Measurements from ENCODE around the gene SIGLEC12.

Gene SIGLEC12

DNA sequence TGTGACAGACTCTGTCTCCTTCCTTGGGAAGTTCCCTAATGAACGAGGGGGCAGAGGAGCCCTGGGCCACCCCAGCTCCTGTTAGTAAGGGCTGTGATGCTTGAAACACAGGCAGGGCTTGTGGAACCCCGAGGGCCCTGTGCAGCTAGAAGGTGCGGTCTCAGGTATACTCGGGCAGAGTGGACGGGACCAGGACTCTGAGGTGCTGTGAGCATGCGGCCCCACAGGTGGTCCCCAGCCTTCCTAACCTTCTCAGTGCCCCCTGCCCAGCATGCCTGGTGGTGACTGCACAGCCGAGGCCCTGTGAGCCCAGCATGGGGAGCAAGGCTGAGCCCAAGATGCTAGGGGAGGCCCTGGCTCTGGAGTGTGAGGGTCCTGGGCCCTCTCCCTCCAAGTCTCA lies 39.3 kb downstream of the SIGLEC12 start:
- in situ Hi-C loops (cut with MboI; ENCODE audit: low sequenced_read_pairs, unreplicated experiment): no loop called here
- TF ChIP-seq CTCF (IDR thresholded peaks at IDR 0.05; ENCODE audit: borderline replicate concordance, control extremely low read depth, extremely low read depth, insufficient read depth, missing control alignments): no peak
- no peak for DNase-seq (ENCODE audit: low spot score)

- in situ Hi-C loops (cut with MboI; ENCODE audit: low sequenced_read_pairs, unreplicated experiment): no loop called here
- DNase-seq (ENCODE audit: low spot score): no peak
- TF ChIP-seq CTCF (IDR thresholded peaks at IDR 0.05; ENCODE audit: borderline replicate concordance, control extremely low read depth, extremely low read depth, insufficient read depth, missing control alignments): no peak
Measured at GRCh38 chr19:51461723-51462161, 39.9 kb downstream of the SIGLEC12 start.

- no peak for DNase-seq (ENCODE audit: low spot score)
- in situ Hi-C loops (cut with MboI; ENCODE audit: low sequenced_read_pairs, unreplicated experiment): no loop called here
- no peak for TF ChIP-seq CTCF (IDR thresholded peaks at IDR 0.05; ENCODE audit: borderline replicate concordance, control extremely low read depth, extremely low read depth, insufficient read depth, missing control alignments)
Measured at GRCh38 chr19:51460164-51460992, 41.2 kb downstream of the SIGLEC12 start.

DNA sequence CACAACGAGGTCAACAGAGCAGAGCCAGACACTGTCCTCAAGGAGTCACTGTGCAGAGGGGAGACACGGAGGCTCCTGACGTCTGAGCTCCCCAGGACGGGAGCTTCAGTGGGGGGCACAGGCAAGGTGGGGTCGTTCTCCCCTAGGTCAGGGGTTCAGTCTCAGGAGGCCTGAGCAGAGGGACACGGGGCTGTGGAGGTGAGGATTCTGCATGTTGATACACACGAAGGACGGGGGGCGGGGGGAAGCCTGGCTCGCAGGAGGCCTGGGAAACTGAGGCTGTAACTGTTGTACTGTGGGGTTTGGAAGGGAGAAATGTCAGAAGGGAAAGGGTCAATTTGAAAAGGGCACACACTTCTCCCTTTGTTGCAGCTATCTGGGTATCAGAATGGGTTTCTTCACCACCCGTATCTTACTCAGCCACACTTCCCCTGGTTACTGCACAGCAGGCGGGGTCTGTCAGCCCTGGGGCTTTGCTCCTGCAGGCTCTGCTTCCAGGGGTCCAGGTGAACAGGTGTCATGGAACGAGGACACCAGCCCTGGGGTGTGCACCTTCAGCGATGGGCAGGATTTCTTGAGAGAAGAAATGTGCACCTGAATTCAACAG lies 42.6 kb downstream of the SIGLEC12 start:
- in situ Hi-C loops (cut with MboI; ENCODE audit: low sequenced_read_pairs, unreplicated experiment): no loop called here
- no peak for DNase-seq (ENCODE audit: low spot score)

GRCh38 chr19:51458051-51458645 lies 43.5 kb downstream of the SIGLEC12 start, which contains the start of gene SIGLEC8:
Gene SIGLEC8 (minus strand): TSS chr19:51458454. CDS start chr19:51458387, 67 bp downstream.
- DNase-seq (ENCODE audit: low spot score): no peak
- in situ Hi-C loops (cut with MboI; ENCODE audit: low sequenced_read_pairs, unreplicated experiment): no loop called here
- TF ChIP-seq CTCF (IDR thresholded peaks at IDR 0.05; ENCODE audit: borderline replicate concordance, control extremely low read depth, extremely low read depth, insufficient read depth, missing control alignments): no peak

More for the DNA sequence above, 42.6 kb downstream of the SIGLEC12 start:
- no peak for TF ChIP-seq CTCF (IDR thresholded peaks at IDR 0.05; ENCODE audit: borderline replicate concordance, control extremely low read depth, extremely low read depth, insufficient read depth, missing control alignments)

GRCh38 chr19:51457351-51458013 lies 44.1 kb downstream of the SIGLEC12 start:
- in situ Hi-C loops (cut with MboI; ENCODE audit: low sequenced_read_pairs, unreplicated experiment): no loop called here
- TF ChIP-seq CTCF (IDR thresholded peaks at IDR 0.05; ENCODE audit: borderline replicate concordance, control extremely low read depth, extremely low read depth, insufficient read depth, missing control alignments): no peak
- no peak for DNase-seq (ENCODE audit: low spot score)
